ENCODE data around the gene RNF121. TPM values are rescaled to one million over a fixed set of nuclear protein-coding genes. Genes with fewer than 3 reads are reported as not detected.

Gene RNF121
- total RNA-seq (2022; extraction: Qiagen RNA extraction), result 42.9 to 55.1 TPM (median 47.6 TPM) in 5 replicates

GRCh38 chr11:71928737-71929443, at the start of gene RNF121:
Gene RNF121 (plus strand): TSS chr11:71929046. CDS start chr11:71929062, 16 bp downstream.

GRCh38 chr11:71927820-71928736, 768 bp upstream of the RNF121 start, which contains the start of gene XNDC1N:
Gene XNDC1N (minus strand): TSS chr11:71928594. CDS start chr11:71923353, 5,241 bp downstream.

GRCh38 chr11:71998649-71999310, 69.9 kb downstream of the RNF121 start, which contains the start of gene IL18BP:
Gene IL18BP (plus strand): TSS chr11:71998909. CDS start chr11:71999985, 1,076 bp downstream.

Other genes starting within 250 kb of the RNF121 start
- gene DEFB108B, start 95.8 kb upstream of the RNF121 start, total RNA-seq (2022; extraction: Qiagen RNA extraction), result not detected in 5 replicates
- gene DEFB131B, start 50.6 kb upstream of the RNF121 start, total RNA-seq (2022; extraction: Qiagen RNA extraction), result not detected in 5 replicates
- 2.4 to 4.2 TPM (median 3.3 TPM) in 5 replicates for gene XNDC1N, start 452 bp upstream of the RNF121 start, total RNA-seq (2022; extraction: Qiagen RNA extraction)
- 2.4 to 3.5 TPM (median 2.8 TPM) in 5 replicates for gene IL18BP, start 69.9 kb downstream of the RNF121 start, total RNA-seq (2022; extraction: Qiagen RNA extraction)
- gene NUMA1, start 151.5 kb downstream of the RNF121 start, total RNA-seq (2022; extraction: Qiagen RNA extraction), result 51.8 to 68.5 TPM (median 64.2 TPM) in 5 replicates
- 6.1 to 10.9 TPM (median 8.4 TPM) in 5 replicates for gene LRRC51, start 151.8 kb downstream of the RNF121 start, total RNA-seq (2022; extraction: Qiagen RNA extraction)
- gene LAMTOR1, start 174.3 kb downstream of the RNF121 start, total RNA-seq (2022; extraction: Qiagen RNA extraction), result 119 to 153 TPM (median 143 TPM) in 5 replicates
- gene TOMT, start 176.9 kb downstream of the RNF121 start, total RNA-seq (2022; extraction: Qiagen RNA extraction), result not detected in 5 replicates
- gene ANAPC15, start 183.6 kb downstream of the RNF121 start, total RNA-seq (2022; extraction: Qiagen RNA extraction), result 69.2 to 92.6 TPM (median 84.6 TPM) in 5 replicates
- 0.22 TPM in 1 of 5 replicates, not detected in the others for gene FOLR3, start 206.7 kb downstream of the RNF121 start, total RNA-seq (2022; extraction: Qiagen RNA extraction)